OCI-LY1 (cell line): Measurements from ENCODE around the gene AATK.

Source experiments
- H2AFZ ChIP-seq: fragments of 200-600 bp; sonication (generic), shearing (Covaris generic); 2 replicates; pipeline ENCODE4 v1.6.0; 2014; ENCODE audit warnings: antibody characterized with exemption, mild to moderate bottlenecking, low read length
- H3F3A ChIP-seq: fragments of 200-600 bp; sonication (generic), shearing (Covaris generic); 2 replicates; pipeline ENCODE4 v1.6.0; 2014; ENCODE audit warnings: mild to moderate bottlenecking, antibody characterized with exemption, low read length, moderate library complexity; ENCODE audit not compliant: insufficient read depth
- H3K27ac ChIP-seq: fragments of 200-600 bp; sonication (generic); 2 replicates; pipeline ENCODE4 v1.5.1; 2014; ENCODE audit warnings: low read length, mixed run types, mild to moderate bottlenecking, low read depth; ENCODE audit not compliant: poor library complexity, severe bottlenecking
- H3K27me3 ChIP-seq: fragments of 200-600 bp; sonication (generic); 2 replicates; pipeline ENCODE4 v1.6.0; 2014; ENCODE audit warnings: antibody characterized with exemption, mild to moderate bottlenecking, low read length, moderate library complexity; ENCODE audit not compliant: insufficient read depth
- H3K36me3 ChIP-seq: fragments of 200-600 bp; sonication (generic); 2 replicates; pipeline ENCODE4 v1.6.1; 2014; ENCODE audit warnings: mild to moderate bottlenecking, antibody characterized with exemption, low read length, moderate library complexity, mixed read lengths; ENCODE audit not compliant: insufficient read depth
- H3K4me1 ChIP-seq: fragments of 200-600 bp; sonication (generic); 2 replicates; pipeline ENCODE4 v1.5.1; 2014; ENCODE audit warnings: mild to moderate bottlenecking, low read length, moderate library complexity; ENCODE audit not compliant: insufficient read depth, severe bottlenecking
- H3K4me2 ChIP-seq: fragments of 200-600 bp; sonication (generic), shearing (Covaris generic); 2 replicates; pipeline ENCODE4 v1.6.1; 2014; ENCODE audit warnings: low read length
- H3K4me3 ChIP-seq: fragments of 200-600 bp; sonication (generic); 2 replicates; pipeline ENCODE4 v1.5.1; 2014; ENCODE audit warnings: low read length, low read depth, mild to moderate bottlenecking, mixed read lengths; ENCODE audit not compliant: poor library complexity, severe bottlenecking
- H3K79me2 ChIP-seq: fragments of 200-600 bp; shearing (Covaris generic); 2 replicates; pipeline ENCODE4 v1.6.1; 2016; ENCODE audit warnings: mixed run types, low read length, mixed read lengths; ENCODE audit not compliant: insufficient read depth
- H3K9ac ChIP-seq: fragments of 200-600 bp; sonication (generic), shearing (Covaris generic); 2 replicates; pipeline ENCODE4 v1.6.1; 2014; ENCODE audit warnings: mild to moderate bottlenecking, low read length, mixed read lengths
- H3K9me2 ChIP-seq: fragments of 200-600 bp; sonication (generic), shearing (Covaris generic); 2 replicates; pipeline ENCODE4 v1.6.1; 2014; ENCODE audit warnings: low read depth, mild to moderate bottlenecking, low read length, mixed read lengths
- H3K9me3 ChIP-seq: fragments of 200-600 bp; shearing (Covaris generic); 2 replicates; pipeline ENCODE4 v1.6.1; 2014; ENCODE audit warnings: low read length, mixed read lengths
- H4K20me1 ChIP-seq: fragments of 200-600 bp; sonication (generic), shearing (Covaris generic); 2 replicates; pipeline ENCODE4 v1.6.0; 2016; ENCODE audit warnings: mild to moderate bottlenecking, low read length; ENCODE audit not compliant: insufficient read depth
- EZH2 ChIP-seq: fragments of 200-600 bp; sonication (generic), shearing (Covaris generic); IDR thresholded peaks from 2 replicates; pipeline ENCODE4 v1.8.0; 2017; ENCODE audit warnings: borderline replicate concordance, mixed run types, mild to moderate bottlenecking, antibody characterized with exemption, low read length, moderate library complexity, mixed read lengths
- TF ChIP-seq, protein P1 (sequence below): fragments of 200-600 bp; sonication (generic), shearing (Covaris generic); IDR thresholded peaks from 2 replicates; pipeline ENCODE4 v1.5.1; 2017; ENCODE audit warnings: mild to moderate bottlenecking, antibody characterized with exemption, low read length, moderate library complexity, mixed read lengths

AATK gene

DNA sequence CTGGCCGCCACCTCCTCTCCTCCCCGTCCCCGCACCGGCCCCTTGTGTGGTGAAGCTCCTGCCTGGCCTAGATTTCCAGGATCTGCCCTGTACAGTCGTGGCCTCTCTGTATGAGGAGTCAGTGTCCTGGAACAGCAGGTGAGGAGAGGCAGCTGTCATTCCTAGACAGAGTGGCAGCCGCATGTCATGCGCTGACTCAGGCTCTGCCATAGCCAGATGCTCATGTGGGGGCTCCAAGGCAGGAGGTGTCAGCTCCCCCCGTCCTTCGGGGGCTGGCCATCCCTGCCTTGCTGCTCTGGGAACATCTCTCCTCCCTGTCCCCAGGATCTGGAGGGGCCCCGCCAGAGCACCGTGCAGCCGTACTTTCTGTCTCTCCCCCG, 70.6 kb downstream of the AATK start:
- no peak overlapping the region for H3K9ac ChIP-seq
- H2AFZ ChIP-seq, result no peak overlapping the region
- H3K27me3 ChIP-seq, result peaks cover 17% of the 10 kb centered on the region
- no peaks in the 10 kb centered on the region for H3K9me2 ChIP-seq
- no peaks in the 10 kb centered on the region for H3K9me3 ChIP-seq
- no peaks in the 10 kb centered on the region for H3K36me3 ChIP-seq
- no peak for TF ChIP-seq EZH2
- H3K4me2 ChIP-seq, result no peak overlapping the region
- H3K27ac ChIP-seq, result no peak overlapping the region
- no peaks in the 10 kb centered on the region for H3K4me1 ChIP-seq
- H3K79me2 ChIP-seq, result no peaks in the 10 kb centered on the region
- no peak overlapping the region for H3K4me3 ChIP-seq
- no peaks in the 10 kb centered on the region for H3F3A ChIP-seq
- no peaks in the 10 kb centered on the region for H4K20me1 ChIP-seq

DNA sequence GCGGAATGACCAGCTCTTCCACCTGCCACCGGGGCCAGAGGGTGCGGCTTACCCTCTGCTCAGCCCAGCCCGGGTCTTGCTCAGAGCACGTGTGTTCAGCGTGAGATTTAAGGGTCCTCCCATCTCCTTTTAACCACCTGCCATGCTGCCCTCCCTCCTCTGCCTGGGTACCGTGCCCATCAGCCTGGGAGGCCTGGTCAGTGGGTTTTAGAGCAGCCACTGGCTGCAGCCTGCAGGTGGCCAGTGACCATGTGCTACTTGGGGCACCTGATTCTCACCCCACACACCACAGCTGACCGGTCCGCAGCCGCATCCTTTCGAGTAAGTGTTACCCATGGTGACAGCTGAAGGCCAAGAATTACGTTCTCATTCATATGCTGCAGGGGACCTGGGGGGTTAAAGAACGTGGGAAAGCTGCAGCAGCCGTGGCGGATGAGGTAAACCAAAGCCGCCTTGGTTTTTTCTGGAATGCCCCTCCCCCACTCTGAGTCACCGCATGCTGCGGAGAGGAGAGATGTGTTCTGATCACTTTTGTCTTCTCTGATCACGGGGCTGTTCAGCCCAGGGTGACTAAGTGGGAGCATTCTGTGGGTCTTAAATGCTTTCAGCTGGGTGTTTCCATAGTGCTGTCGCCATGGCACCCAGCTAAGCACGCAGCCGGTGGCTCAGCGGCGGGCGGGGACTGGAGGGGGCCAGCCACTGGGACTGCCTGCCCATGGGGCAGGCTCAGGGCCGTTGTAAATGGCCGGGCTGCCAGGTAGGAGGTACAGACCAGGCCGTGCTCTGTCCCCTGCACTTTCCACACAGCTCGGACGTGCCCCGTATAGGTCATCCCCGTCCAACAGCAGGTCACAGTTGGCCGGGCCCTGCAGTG, 71.3 kb downstream of the AATK start:
- TF ChIP-seq EZH2, result no peak
- TF ChIP-seq, protein P1, sequence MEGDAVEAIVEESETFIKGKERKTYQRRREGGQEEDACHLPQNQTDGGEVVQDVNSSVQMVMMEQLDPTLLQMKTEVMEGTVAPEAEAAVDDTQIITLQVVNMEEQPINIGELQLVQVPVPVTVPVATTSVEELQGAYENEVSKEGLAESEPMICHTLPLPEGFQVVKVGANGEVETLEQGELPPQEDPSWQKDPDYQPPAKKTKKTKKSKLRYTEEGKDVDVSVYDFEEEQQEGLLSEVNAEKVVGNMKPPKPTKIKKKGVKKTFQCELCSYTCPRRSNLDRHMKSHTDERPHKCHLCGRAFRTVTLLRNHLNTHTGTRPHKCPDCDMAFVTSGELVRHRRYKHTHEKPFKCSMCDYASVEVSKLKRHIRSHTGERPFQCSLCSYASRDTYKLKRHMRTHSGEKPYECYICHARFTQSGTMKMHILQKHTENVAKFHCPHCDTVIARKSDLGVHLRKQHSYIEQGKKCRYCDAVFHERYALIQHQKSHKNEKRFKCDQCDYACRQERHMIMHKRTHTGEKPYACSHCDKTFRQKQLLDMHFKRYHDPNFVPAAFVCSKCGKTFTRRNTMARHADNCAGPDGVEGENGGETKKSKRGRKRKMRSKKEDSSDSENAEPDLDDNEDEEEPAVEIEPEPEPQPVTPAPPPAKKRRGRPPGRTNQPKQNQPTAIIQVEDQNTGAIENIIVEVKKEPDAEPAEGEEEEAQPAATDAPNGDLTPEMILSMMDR, result no peak
- H3K4me2 ChIP-seq, result no peak overlapping the region
- no peaks in the 10 kb centered on the region for H3K79me2 ChIP-seq
- H3K27ac ChIP-seq, result no peak overlapping the region
- peaks cover 17% of the 10 kb centered on the region for H3K27me3 ChIP-seq
- H3F3A ChIP-seq, result no peaks in the 10 kb centered on the region
- H3K9me3 ChIP-seq, result no peaks in the 10 kb centered on the region
- no peak overlapping the region for H3K9ac ChIP-seq
- H3K36me3 ChIP-seq, result no peaks in the 10 kb centered on the region
- no peaks in the 10 kb centered on the region for H4K20me1 ChIP-seq
- no peak overlapping the region for H2AFZ ChIP-seq
- no peaks in the 10 kb centered on the region for H3K4me1 ChIP-seq
- no peaks in the 10 kb centered on the region for H3K9me2 ChIP-seq
- H3K4me3 ChIP-seq, result no peak overlapping the region

DNA sequence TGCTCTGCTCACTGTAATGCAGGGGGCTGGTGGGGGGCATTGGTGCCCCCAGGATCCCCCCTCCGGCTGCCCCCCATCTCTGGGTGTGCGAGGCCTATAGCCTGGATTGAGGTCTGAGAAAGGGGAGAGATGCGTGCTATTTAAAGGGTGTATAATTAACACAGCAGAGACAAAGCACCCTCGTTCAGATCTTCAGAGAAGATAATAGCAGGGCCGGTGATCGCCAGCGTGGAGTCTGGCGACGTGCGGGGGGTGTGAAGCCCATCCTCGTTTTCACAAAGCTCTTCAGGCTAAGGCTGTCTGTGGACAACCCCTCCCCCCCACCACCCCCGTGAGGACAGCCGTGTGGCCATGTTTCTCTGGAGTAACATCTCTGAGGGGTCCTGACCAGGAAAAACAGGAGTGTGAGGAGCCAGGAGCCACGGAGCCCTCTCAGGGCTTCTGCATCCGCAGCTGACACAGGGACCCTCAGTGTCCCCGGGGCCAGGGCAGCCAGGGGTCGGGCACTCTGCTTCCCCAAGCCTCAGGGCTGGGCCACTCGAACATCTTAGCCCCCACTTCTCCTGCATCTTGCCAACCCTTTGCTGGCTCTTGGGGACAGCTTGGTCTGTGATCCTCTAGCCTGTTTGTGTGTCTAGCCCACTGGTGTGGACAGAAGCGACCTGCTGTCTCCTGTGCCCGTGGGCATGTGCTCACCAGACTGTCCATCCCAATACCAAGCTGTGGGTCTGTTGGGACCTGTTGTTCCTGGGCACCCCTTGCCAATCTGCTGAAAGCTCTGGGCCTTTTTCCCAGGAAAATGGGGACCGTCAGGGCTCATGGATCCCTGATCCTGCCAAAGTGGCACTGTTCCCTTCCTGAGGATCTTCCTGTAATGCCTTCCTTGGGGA, 72.2 kb downstream of the AATK start:
- no peaks in the 10 kb centered on the region for H3K4me1 ChIP-seq

More for the DNA sequence above, 72.2 kb downstream of the AATK start:
- no peak overlapping the region for H3K27ac ChIP-seq
- no peak for TF ChIP-seq EZH2
- TF ChIP-seq, protein P1, result no peak
- H3K79me2 ChIP-seq, result no peaks in the 10 kb centered on the region
- no peaks in the 10 kb centered on the region for H3F3A ChIP-seq
- H3K9ac ChIP-seq, result no peak overlapping the region
- H3K9me3 ChIP-seq, result no peaks in the 10 kb centered on the region
- H3K4me2 ChIP-seq, result no peak overlapping the region
- no peaks in the 10 kb centered on the region for H3K36me3 ChIP-seq
- H2AFZ ChIP-seq, result no peak overlapping the region
- peaks cover 17% of the 10 kb centered on the region for H3K27me3 ChIP-seq
- no peaks in the 10 kb centered on the region for H3K9me2 ChIP-seq
- no peaks in the 10 kb centered on the region for H4K20me1 ChIP-seq
- H3K4me3 ChIP-seq, result no peak overlapping the region
